Rectal smooth muscle tissue (tissue), 1 donor: ENCODE results near the gene BLTP3A.
"Not testable (repeated sequence)": the region's sequence is repeated elsewhere in the genome, so short reads cannot be mapped to it uniquely, and the experiment has no call there.

ENCODE experiments used
- H3K27ac ChIP-seq: one replicate; pipeline ENCODE4 v1.7.0; 2013; ENCODE audit warnings: low read depth, low read length, inconsistent platforms
- H3K27me3 ChIP-seq: one replicate; pipeline ENCODE4 v1.7.0; 2013; ENCODE audit warnings: low read length; ENCODE audit not compliant: control insufficient read depth, insufficient read depth
- H3K36me3 ChIP-seq: one replicate; pipeline ENCODE4 v1.7.0; 2013; ENCODE audit warnings: low read length; ENCODE audit not compliant: control insufficient read depth, insufficient read depth
- H3K4me1 ChIP-seq: one replicate; pipeline ENCODE4 v1.7.0; 2013; ENCODE audit warnings: low read length; ENCODE audit not compliant: control insufficient read depth, insufficient read depth
- H3K4me3 ChIP-seq: one replicate; pipeline ENCODE4 v1.7.0; 2013; ENCODE audit warnings: low read length
- H3K9ac ChIP-seq: one replicate; pipeline ENCODE4 v1.7.0; 2013; ENCODE audit warnings: low read length

The BLTP3A gene

GRCh38 chr6:34818872-34819570 is 27.1 kb downstream of the BLTP3A start:
- H3K27me3 ChIP-seq, H3K27ac ChIP-seq, H3K9ac ChIP-seq, H3K36me3 ChIP-seq, H3K4me1 ChIP-seq, H3K4me3 ChIP-seq: not testable (repeated sequence)

DNA sequence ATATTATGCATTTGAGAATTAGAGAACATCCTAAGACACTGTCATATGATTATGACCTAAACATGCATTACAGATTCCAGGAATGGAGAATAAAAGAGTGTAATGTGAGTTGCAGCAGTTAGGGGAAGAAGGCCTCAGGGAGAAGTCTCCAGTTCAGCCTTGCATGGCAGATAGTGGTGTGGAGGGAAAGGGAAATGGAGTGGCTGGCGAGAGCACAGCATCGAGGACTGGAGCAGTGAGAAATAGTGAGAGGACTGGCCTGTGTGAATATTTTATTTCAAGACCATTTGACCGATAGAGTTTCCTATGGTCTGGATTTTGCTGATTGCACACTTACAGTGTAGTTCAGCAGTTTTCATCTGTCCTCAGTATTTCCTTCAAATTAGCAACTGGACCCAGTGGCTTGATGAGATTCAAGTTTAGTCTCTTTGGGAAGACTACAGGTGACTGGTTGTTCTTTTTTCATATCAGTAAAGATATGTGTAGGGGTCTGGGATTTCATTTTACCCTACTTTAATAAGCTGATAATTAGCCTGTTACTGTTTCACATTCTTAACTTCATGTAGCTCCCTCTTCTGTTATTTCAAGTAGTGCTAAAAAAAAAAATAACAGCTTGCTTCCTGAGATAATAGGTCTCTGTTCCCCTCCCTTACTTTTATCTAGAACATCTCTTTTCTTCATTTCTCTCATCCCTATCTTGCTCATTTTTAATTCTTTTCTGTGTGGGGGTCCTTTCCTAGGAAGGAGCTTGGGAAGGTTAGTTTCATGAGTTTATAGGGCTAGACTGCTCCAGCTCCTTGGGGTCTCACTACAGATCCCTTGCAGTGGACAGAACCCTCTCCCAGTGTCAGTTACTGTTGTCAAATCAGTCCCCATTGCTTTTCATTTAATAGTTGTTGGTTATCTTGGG is 27.9 kb downstream of the BLTP3A start:
- Histone ChIP-seq H3K4me1 (no peaks in the 10 kb centered on the region), H3K36me3 (peaks cover 8% of the 10 kb centered on the region), H3K4me3 (no peak overlapping the region), H3K9ac (no peak overlapping the region), H3K27me3 (no peaks in the 10 kb centered on the region), H3K27ac (no peak overlapping the region)

- Histone ChIP-seq H3K27ac (no peak overlapping the region), H3K4me1 (no peaks in the 10 kb centered on the region), H3K36me3 (peaks cover 2% of the 10 kb centered on the region), H3K4me3 (no peak overlapping the region), H3K9ac (no peak overlapping the region), H3K27me3 (no peaks in the 10 kb centered on the region)
Measured at GRCh38 chr6:34829137-34829536, 37.3 kb downstream of the BLTP3A start.

DNA sequence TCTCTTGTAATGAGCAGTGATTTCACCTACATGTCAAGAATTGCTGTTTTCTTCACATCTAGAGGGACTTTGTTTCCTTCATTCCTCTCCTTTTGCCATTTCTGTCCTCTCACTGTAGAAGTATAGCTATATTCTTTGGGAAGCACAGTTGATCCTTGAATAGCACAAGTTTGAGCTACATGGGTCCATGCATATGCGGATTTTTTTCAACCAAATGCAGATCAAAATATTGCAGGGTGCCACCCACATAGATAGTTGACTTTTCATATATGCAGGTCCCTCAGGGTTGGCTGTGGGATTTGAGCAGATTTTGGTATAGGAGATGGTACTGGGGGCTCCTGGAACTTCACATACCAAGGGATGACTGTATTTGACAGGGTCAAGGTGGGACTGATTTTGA is 41.1 kb downstream of the BLTP3A start:
- Histone ChIP-seq H3K27me3 (no peaks in the 10 kb centered on the region), H3K27ac (no peak overlapping the region), H3K4me1 (no peaks in the 10 kb centered on the region), H3K4me3 (no peak overlapping the region), H3K9ac (no peak overlapping the region), H3K36me3 (peaks cover 7% of the 10 kb centered on the region)

DNA sequence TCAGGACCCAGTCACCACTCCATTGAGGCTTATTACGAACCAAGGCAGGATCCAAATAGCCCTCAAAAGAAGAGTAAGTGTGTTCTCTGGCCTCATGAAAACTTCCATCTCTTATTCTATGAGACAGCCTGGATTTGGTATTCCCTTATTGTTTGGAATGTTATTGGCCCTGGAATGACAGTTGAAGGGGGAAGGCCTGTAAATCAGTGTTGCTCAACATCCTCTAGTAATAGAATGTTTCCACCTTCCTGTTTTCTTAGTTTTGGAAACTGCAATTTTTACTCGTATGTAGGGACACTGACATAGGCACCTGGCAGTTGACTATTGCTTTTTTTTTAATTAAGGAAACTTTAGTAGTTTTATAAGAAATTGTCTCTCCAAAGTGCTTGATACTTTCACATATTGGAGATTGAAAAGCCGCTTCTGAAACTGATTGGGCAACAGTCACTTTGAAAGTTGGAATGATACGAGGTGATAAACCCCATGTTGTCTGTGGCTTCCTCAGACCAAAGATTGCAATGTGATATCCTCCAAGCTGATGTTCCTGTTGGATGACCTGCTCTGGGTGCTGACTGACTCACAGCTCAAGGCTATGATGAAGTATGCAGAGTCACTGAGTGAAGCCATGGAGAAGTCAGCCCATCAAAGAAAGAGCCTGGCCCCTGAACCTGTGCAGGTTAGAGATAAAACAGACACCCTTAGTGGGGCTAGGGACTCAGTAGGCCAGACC is 43.1 kb downstream of the BLTP3A start:
- H3K9ac ChIP-seq, result no peak overlapping the region
- H3K27ac ChIP-seq, result no peak overlapping the region
- H3K4me3 ChIP-seq, result no peak overlapping the region
- no peaks in the 10 kb centered on the region for H3K27me3 ChIP-seq
- no peaks in the 10 kb centered on the region for H3K4me1 ChIP-seq
- H3K36me3 ChIP-seq, result peaks cover 5% of the 10 kb centered on the region

GRCh38 chr6:34836008-34836407 is 44.1 kb downstream of the BLTP3A start:
- Histone ChIP-seq H3K27ac (no peak overlapping the region), H3K9ac (no peak overlapping the region), H3K4me1 (no peaks in the 10 kb centered on the region), H3K4me3 (no peak overlapping the region), H3K36me3 (peaks cover 5% of the 10 kb centered on the region), H3K27me3 (no peaks in the 10 kb centered on the region)

DNA sequence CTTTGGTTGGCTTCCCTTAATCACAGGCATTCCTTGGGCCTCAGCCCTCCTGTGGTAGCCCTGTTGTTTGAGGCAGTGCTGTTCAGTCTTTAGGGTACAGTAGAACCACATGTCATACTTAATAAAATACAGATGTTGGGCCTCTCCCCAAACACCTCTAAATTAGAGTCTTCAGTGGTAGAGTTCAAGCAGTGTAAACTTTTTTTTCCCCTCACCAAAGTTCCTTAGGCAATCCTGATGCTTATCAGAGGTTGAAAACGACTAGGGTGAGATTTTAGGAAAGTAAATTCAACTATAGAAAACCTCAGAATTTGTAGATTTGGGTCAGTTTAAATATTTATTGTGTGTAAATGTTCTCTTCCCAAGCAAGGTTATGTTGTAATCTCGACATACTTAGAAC is 44.6 kb downstream of the BLTP3A start:
- H3K27me3 ChIP-seq, result no peaks in the 10 kb centered on the region
- no peak overlapping the region for H3K9ac ChIP-seq
- H3K27ac ChIP-seq, result no peak overlapping the region
- no peaks in the 10 kb centered on the region for H3K4me1 ChIP-seq
- peaks cover 5% of the 10 kb centered on the region for H3K36me3 ChIP-seq
- no peak overlapping the region for H3K4me3 ChIP-seq

- no peak overlapping the region for H3K27ac ChIP-seq
- no peak overlapping the region for H3K4me3 ChIP-seq
- H3K36me3 ChIP-seq, result peaks cover 5% of the 10 kb centered on the region
Measured at GRCh38 chr6:34837528-34837927, 45.6 kb downstream of the BLTP3A start.

DNA sequence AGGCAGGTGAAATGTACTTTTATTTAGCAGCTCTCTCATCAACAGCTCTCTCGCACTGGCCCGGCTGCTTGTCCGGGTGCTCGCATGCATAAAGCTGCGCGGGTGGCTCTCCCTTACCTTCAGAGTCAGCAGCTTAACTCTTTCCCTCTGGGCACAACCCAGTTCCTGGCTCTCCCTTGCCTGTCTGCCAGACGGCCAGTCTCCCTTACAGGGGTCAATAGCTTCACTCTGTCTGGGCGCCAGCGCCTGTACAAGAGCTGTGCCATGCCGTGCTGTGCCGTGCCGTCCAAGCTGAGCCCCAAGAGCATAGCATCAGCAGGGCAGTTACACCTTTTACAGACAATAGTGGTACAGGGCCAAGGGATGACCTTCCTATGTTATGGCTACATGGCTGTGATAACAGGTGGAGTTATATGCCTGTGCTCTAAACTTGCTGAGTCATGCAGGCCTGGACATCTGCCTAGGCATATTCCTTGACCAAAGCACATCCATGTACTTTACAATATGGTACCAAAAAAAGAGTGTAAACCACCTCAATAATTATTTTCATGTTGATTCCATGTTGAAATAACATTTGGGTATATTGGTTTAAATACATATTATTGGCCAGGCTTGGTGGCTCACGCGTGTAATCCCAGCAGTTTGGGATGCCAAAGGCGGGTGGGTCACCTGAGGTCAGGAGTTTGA is 47.9 kb downstream of the BLTP3A start:
- Histone ChIP-seq H3K4me1 (no peaks in the 10 kb centered on the region), H3K36me3 (peaks cover 5% of the 10 kb centered on the region), H3K27me3 (no peaks in the 10 kb centered on the region), H3K4me3 (no peak overlapping the region), H3K27ac (no peak overlapping the region), H3K9ac (no peak overlapping the region)

More at GRCh38 chr6:34837528-34837927, 45.6 kb downstream of the BLTP3A start:
- Histone ChIP-seq H3K4me1 (no peaks in the 10 kb centered on the region), H3K9ac (no peak overlapping the region), H3K27me3 (no peaks in the 10 kb centered on the region)
